ENCODE results near the gene CEPT1. TPM values are rescaled to one million over a fixed set of nuclear protein-coding genes. Genes with fewer than 3 reads are reported as not detected.

Gene CEPT1
- total and polyA plus RNA-seq, 9 of the 15 experiments (the other 6 are each of a cell fraction or from before 2014, with no cell fraction given) = 24.4 to 72.6 (median 42.4) TPM

DNA sequence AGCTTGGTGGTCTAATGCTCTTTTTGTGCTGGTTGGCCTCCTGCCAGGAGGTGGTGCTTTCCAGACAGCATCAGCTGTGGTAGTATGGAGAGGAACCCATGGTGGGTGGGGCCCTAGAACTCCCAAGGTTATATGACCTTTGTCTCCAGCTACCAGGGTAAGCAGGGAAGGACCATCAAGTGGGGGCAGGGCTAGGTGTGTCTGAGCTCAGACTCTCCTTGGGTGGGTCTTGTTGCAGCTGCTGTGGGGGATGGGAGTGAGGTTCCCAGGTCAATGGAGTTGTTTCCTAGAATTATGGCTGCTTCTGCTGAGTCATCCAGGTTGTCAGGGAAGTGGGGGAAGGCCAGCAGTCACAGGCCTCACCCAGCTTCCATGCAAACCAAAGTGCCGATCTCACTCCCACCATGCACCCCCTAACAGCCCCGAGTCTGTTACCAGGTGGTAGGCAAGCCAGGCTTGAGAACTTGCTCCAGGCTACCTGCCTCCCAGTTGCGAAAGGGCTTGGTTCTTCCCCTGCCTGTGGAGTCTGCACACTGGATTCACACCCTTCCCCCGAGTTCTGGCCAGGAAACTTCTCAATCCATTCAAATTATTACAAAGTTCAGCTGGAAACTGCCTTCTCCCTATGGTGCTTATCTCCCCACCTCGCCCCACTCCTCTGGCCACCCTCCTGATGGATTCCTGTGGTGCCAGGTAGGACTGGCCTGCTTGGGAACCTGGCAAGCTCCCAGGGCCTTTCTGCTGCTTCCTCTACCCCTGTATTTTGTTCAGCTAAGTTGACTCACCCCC lies 38.0 kb upstream of the CEPT1 start (continued):
- TF ChIP-seq NR2C2 (CRISPR knock-in tag; IDR thresholded peaks at IDR 0.05) = no peak
- 0 out of 2 replicates have a peak, but pooled peaks have one; percentile 16 for TF ChIP-seq NR2C2 (tag; IDR thresholded peaks at IDR 0.05)
- TF ChIP-seq HNRNPH1 (optimal IDR thresholded peaks at IDR 0.05; ENCODE audit: low read depth, low read length) = no peak
- peak in 1 of 2 experiments; percentile 52; a peak in 1 of 4 replicates for TF ChIP-seq TBL1XR1 (IDR thresholded peaks at IDR 0.05; ENCODE audit: low read length in 2 of 2)
- peak; percentile 70 for TF ChIP-seq RBBP5 (IDR thresholded peaks at IDR 0.05; ENCODE audit: borderline replicate concordance, insufficient read depth, low read length, poor library complexity, severe bottlenecking)
- TF ChIP-seq TOE1 (IDR thresholded peaks at IDR 0.05; ENCODE audit: borderline replicate concordance) = no peak
- no peak for TF ChIP-seq TOE1 (CRISPR knock-in tag; IDR thresholded peaks at IDR 0.05; ENCODE audit: borderline replicate concordance, low read depth)
- TF ChIP-seq HNRNPUL1 (IDR thresholded peaks at IDR 0.05; ENCODE audit: low read length) = no peak
- TF ChIP-seq ETV5 (CRISPR knock-in tag; IDR thresholded peaks at IDR 0.05; ENCODE audit: low read depth) = no peak
- TF ChIP-seq GABPB1 (CRISPR knock-in tag; IDR thresholded peaks at IDR 0.05) = no peak
- no peak for TF ChIP-seq ZNF551 (CRISPR knock-in tag; IDR thresholded peaks at IDR 0.05)
- no peak for TF ChIP-seq ZNF75A (CRISPR knock-in tag; IDR thresholded peaks at IDR 0.05)
- no peak for TF ChIP-seq MED1 (CRISPR knock-in tag; IDR thresholded peaks at IDR 0.05; ENCODE audit: borderline replicate concordance)
- TF ChIP-seq ZFP1 (CRISPR knock-in tag; IDR thresholded peaks at IDR 0.05) = no peak
- TF ChIP-seq, protein P1, sequence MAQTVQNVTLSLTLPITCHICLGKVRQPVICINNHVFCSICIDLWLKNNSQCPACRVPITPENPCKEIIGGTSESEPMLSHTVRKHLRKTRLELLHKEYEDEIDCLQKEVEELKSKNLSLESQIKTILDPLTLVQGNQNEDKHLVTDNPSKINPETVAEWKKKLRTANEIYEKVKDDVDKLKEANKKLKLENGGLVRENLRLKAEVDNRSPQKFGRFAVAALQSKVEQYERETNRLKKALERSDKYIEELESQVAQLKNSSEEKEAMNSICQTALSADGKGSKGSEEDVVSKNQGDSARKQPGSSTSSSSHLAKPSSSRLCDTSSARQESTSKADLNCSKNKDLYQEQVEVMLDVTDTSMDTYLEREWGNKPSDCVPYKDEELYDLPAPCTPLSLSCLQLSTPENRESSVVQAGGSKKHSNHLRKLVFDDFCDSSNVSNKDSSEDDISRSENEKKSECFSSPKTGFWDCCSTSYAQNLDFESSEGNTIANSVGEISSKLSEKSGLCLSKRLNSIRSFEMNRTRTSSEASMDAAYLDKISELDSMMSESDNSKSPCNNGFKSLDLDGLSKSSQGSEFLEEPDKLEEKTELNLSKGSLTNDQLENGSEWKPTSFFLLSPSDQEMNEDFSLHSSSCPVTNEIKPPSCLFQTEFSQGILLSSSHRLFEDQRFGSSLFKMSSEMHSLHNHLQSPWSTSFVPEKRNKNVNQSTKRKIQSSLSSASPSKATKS (CRISPR knock-in tag; IDR thresholded peaks at IDR 0.05) = no peak
- TF ChIP-seq, protein P2, sequence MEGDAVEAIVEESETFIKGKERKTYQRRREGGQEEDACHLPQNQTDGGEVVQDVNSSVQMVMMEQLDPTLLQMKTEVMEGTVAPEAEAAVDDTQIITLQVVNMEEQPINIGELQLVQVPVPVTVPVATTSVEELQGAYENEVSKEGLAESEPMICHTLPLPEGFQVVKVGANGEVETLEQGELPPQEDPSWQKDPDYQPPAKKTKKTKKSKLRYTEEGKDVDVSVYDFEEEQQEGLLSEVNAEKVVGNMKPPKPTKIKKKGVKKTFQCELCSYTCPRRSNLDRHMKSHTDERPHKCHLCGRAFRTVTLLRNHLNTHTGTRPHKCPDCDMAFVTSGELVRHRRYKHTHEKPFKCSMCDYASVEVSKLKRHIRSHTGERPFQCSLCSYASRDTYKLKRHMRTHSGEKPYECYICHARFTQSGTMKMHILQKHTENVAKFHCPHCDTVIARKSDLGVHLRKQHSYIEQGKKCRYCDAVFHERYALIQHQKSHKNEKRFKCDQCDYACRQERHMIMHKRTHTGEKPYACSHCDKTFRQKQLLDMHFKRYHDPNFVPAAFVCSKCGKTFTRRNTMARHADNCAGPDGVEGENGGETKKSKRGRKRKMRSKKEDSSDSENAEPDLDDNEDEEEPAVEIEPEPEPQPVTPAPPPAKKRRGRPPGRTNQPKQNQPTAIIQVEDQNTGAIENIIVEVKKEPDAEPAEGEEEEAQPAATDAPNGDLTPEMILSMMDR (IDR thresholded peaks at IDR 0.05 in 2 of 3, conservative IDR thresholded peaks at IDR 0.05 in 1 of 3; ENCODE audit: insufficient read depth in 2 of 3, low read depth in 1 of 3, low read length in 3 of 3) = no peak
- TF ChIP-seq, protein P3, sequence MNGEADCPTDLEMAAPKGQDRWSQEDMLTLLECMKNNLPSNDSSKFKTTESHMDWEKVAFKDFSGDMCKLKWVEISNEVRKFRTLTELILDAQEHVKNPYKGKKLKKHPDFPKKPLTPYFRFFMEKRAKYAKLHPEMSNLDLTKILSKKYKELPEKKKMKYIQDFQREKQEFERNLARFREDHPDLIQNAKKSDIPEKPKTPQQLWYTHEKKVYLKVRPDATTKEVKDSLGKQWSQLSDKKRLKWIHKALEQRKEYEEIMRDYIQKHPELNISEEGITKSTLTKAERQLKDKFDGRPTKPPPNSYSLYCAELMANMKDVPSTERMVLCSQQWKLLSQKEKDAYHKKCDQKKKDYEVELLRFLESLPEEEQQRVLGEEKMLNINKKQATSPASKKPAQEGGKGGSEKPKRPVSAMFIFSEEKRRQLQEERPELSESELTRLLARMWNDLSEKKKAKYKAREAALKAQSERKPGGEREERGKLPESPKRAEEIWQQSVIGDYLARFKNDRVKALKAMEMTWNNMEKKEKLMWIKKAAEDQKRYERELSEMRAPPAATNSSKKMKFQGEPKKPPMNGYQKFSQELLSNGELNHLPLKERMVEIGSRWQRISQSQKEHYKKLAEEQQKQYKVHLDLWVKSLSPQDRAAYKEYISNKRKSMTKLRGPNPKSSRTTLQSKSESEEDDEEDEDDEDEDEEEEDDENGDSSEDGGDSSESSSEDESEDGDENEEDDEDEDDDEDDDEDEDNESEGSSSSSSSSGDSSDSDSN (IDR thresholded peaks at IDR 0.05; ENCODE audit: borderline replicate concordance in 1 of 2, low read depth in 2 of 2, low read length in 2 of 2) = no peak
- no peak for TF ChIP-seq TSC22D4 (tag; IDR thresholded peaks at IDR 0.05)

All from K562 (cell line).